ENCODE results near the gene BICRA.

The BICRA gene

DNA sequence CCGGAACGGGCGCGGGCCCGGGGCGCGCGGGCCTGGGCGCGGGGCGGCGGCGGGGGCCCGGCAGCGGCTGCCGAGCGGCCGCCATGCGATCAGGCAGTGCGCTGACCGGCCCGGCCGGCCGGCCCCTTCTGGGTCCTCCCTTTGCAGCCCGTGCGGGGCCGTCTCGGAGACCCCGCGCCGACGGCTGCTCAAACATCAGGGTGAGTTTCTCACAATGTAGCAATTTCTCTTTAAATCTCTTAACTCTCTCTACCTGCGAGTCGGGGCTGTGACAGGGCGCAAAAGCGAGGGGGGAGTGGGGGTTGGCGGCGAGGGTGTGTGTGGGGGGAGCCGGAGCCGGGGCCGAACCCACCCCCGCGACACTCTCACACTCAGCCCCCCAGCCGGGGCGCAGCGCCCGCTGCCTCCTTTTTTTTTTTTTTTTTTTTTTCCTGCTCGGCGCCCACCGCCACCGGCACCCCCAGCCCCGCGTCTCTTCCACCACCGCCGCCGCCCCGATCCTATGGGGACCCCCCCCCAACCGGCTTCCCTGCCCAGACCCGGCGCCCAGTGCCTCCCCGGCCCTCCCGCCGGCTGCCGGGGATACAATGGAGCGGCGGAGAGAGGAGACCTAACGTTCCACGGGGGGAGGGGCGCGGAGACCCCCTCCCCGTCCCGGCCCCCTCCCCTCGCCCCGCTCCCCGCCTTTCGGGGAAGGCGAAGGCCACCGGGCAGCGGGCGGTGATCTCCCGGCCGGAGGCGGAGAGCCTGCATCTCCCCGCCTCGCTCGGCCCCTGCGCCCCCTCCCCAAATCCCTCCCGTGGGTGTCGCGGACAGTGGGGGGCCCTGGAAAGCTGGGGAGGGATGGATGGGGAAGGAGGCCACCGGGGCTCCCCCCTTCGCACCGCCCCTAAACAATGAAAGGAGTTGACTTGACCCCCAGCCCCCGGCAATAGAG is at the start of gene BICRA:
BICRA (plus strand) TSS at position 166 of the 937 bp plus-strand sequence. CDS start 64,441 bp downstream, outside the sequence.
- no peaks in the 10 kb centered on the region for H3K27me3 Mint-ChIP-seq (ENCODE audit: low read depth)
- peak within 1 kb of the TSS; percentile 97 to 99 (median 99) for H3K4me3 Mint-ChIP-seq
- peaks cover 29% of the 10 kb centered on the region for H3K4me1 Mint-ChIP-seq
- H3K36me3 Mint-ChIP-seq (ENCODE audit: low read depth) = peaks cover 4% of the 10 kb centered on the region
- TF ChIP-seq CTCF (IDR thresholded peaks at IDR 0.05; ENCODE audit: unreplicated experiment in 3 of 3) = no peak
- no peaks in the 10 kb centered on the region for H3K9me3 Mint-ChIP-seq
- peak within 1 kb of the TSS; percentile 95 to 99 (median 99) for H3K27ac Mint-ChIP-seq

DNA sequence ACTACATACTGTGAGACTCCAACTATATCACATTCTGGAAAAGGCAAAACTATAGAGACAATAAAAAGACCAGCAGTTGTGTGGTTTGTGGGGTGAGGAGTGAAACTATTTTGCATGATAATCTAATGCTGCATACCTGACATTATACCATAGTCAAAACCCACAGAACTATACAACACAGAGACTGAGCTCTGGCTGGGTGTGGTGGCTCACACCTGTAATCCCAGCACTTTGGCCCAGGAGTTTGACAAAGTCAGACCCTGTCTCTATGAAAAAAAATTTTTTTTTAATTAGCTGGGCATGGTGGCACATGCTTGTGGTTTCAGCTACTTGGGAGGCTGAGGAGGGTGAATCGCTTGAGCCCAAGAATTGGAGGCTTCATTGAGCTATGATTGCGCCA is 47.9 kb upstream of the BICRA start:
- peaks cover 10% of the 10 kb centered on the region for H3K27me3 Mint-ChIP-seq (ENCODE audit: low read depth)
- no peaks in the 10 kb centered on the region for H3K4me1 Mint-ChIP-seq
- no peak overlapping the region for H3K4me3 Mint-ChIP-seq
- no peaks in the 10 kb centered on the region for H3K9me3 Mint-ChIP-seq
- no peaks in the 10 kb centered on the region for H3K36me3 Mint-ChIP-seq (ENCODE audit: low read depth)
- no peak for TF ChIP-seq CTCF (IDR thresholded peaks at IDR 0.05; ENCODE audit: unreplicated experiment in 3 of 3)
- no peak overlapping the region for H3K27ac Mint-ChIP-seq

DNA sequence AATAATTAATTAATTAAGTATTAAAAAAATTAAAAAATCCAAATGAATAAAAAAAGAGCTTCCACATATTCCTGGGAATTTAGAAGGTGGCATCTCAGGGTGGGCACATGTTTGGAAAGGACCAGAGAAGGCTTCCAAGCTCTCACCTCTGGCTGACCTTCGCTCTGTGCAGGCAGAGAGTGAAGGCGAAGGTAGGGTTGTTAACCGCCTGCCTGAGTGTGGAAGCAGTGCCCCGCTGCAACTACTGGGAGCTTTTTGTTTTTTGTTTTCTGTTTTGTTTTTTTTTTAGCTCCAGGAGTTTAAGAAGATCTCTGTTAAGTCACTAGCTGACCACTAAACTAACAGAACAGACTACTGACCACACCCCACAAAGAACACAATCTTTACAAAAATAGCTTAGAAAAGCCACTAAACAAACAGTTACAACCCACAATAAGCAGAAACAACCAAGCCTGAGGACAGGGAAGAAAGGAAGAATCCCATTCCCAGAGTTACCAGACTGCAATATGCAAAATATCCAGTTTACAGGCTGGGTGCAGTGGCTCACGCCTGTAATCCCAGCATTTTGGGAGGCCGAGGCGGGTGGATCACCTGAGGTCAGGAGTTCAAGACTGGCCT is 47.4 kb upstream of the BICRA start:
- peaks cover 10% of the 10 kb centered on the region for H3K27me3 Mint-ChIP-seq (ENCODE audit: low read depth)
- no peaks in the 10 kb centered on the region for H3K4me1 Mint-ChIP-seq
- H3K36me3 Mint-ChIP-seq (ENCODE audit: low read depth) = no peaks in the 10 kb centered on the region
- no peak for TF ChIP-seq CTCF (IDR thresholded peaks at IDR 0.05; ENCODE audit: unreplicated experiment in 3 of 3)
- no peak overlapping the region for H3K27ac Mint-ChIP-seq
- H3K9me3 Mint-ChIP-seq = no peaks in the 10 kb centered on the region
- H3K4me3 Mint-ChIP-seq = no peak overlapping the region

- Mint-ChIP-seq H3K4me3 (no peak overlapping the region), H3K36me3 (ENCODE audit: low read depth) (no peaks in the 10 kb centered on the region), H3K4me1 (no peaks in the 10 kb centered on the region), H3K27me3 (ENCODE audit: low read depth) (peaks cover 4% of the 10 kb centered on the region), H3K9me3 (no peaks in the 10 kb centered on the region), H3K27ac (no peak overlapping the region)
- no peak for TF ChIP-seq CTCF (IDR thresholded peaks at IDR 0.05; ENCODE audit: unreplicated experiment in 3 of 3)
These were observed 44.9 kb upstream of the BICRA start for GRCh38 chr19:47564081-47564480.

GRCh38 chr19:47569331-47569730 is 39.6 kb upstream of the BICRA start:
- Mint-ChIP-seq H3K4me3 (no peak overlapping the region), H3K9me3 (no peaks in the 10 kb centered on the region), H3K27me3 (ENCODE audit: low read depth) (peaks cover 3% of the 10 kb centered on the region), H3K27ac (no peak overlapping the region), H3K36me3 (ENCODE audit: low read depth) (no peaks in the 10 kb centered on the region), H3K4me1 (no peaks in the 10 kb centered on the region)
- no peak for TF ChIP-seq CTCF (IDR thresholded peaks at IDR 0.05; ENCODE audit: unreplicated experiment in 3 of 3)
